ENCODE results near the gene SLC13A2.

DNA sequence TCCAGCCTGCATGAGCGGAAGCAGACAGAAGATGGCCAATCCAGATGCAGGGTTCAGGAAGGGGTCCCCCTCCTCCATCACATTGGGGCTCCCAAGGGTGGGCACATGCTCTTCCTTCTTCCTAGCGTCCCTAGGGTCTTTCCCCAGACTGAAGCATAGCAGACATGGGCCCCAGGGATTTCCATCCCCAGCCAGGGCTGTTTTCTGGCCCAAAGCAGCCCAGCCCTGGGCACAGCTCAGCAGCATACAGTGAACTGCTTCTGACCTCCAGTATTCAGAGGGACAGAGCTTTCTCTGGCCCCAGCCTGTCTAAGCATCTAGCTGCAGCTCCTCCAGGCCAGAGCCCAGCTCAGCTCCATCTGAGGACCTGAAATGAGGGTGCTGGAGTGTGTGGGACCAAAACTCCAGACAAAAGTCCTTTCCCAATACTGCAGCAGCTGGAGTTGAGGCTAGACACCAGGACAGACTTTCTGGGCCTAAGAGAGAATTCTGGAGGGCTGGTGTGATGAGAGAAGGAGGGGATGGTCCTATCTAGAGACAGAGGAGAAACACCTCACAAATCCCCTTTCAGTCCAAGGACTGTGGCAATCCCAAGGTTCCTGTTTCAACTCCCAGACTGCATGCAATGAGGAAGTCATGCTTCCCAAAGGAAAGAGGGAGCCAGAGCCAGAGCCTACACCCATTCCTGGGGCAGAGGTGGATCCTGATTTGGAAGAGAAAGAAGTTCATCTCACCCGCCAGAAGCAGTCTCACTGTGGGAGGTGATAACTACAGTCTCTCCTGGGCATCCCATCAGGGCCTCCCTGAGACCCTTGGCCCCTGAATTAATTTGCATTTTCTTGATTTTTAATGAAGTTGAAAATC is 28.2 kb downstream of the SLC13A2 start:
- TF ChIP-seq POLR2A (IDR thresholded peaks at IDR 0.05) (no peak), CTCF (IDR thresholded peaks at IDR 0.05) (no peak), EP300 (IDR thresholded peaks at IDR 0.05) (no peak), POLR2AphosphoS5 (IDR thresholded peaks at IDR 0.05) (no peak)

Measured in gastroesophageal sphincter (tissue), 3 donors.